HG02852 (cell line): ENCODE data around the gene FAM53A.

Source experiments
- ATAC-seq: cut with Tn5 transposase; IDR thresholded peaks from one replicate; pipeline ENCODE4 v1.9.1; 2021; ENCODE audit warnings: mild to moderate bottlenecking, moderate library complexity; ENCODE audit not compliant: unreplicated experiment

Gene FAM53A

GRCh38 chr4:1625600-1626138, 58.4 kb downstream of the FAM53A start:
- no peak for ATAC-seq

GRCh38 chr4:1624519-1624910, 59.6 kb downstream of the FAM53A start:
- no peak for ATAC-seq

GRCh38 chr4:1623821-1624518, 60.1 kb downstream of the FAM53A start:
- no peak for ATAC-seq

GRCh38 chr4:1623400-1623799, 60.7 kb downstream of the FAM53A start:
- ATAC-seq = no peak

- no peak for ATAC-seq
Observed at GRCh38 chr4:1622956-1623355, 61.2 kb downstream of the FAM53A start.

GRCh38 chr4:1622238-1622637, 61.9 kb downstream of the FAM53A start:
- ATAC-seq = no peak

GRCh38 chr4:1621526-1621925, 62.6 kb downstream of the FAM53A start:
- no peak for ATAC-seq

- ATAC-seq = no peak
Observed at GRCh38 chr4:1619151-1619672, 64.9 kb downstream of the FAM53A start.

GRCh38 chr4:1618438-1618837, 65.7 kb downstream of the FAM53A start:
- ATAC-seq = no peak

- no peak for ATAC-seq
Observed at GRCh38 chr4:1616557-1616930, 67.6 kb downstream of the FAM53A start.

GRCh38 chr4:1615786-1616556, 68.1 kb downstream of the FAM53A start:
- no peak for ATAC-seq

GRCh38 chr4:1614854-1615595, 69.1 kb downstream of the FAM53A start:
- no peak for ATAC-seq

- ATAC-seq = no peak
Observed at GRCh38 chr4:1614502-1614853, 69.6 kb downstream of the FAM53A start.

- ATAC-seq = no peak
Observed at GRCh38 chr4:1614049-1614448, 70.1 kb downstream of the FAM53A start.

GRCh38 chr4:1613099-1613495, 71.0 kb downstream of the FAM53A start:
- ATAC-seq = no peak

- ATAC-seq = no peak
Observed at GRCh38 chr4:1612278-1613098, 71.6 kb downstream of the FAM53A start.

- ATAC-seq = no peak
Observed at GRCh38 chr4:1611501-1611870, 72.6 kb downstream of the FAM53A start.

- no peak for ATAC-seq
Observed at GRCh38 chr4:1610791-1611500, 73.2 kb downstream of the FAM53A start.

GRCh38 chr4:1609901-1610790, 74.0 kb downstream of the FAM53A start:
- ATAC-seq = no peak
